ENCODE measurements around the gene ZNF491.
A peak's percentile ranks its signal among the peaks of the same experiment; 100 is the strongest.

ZNF491 gene

DNA sequence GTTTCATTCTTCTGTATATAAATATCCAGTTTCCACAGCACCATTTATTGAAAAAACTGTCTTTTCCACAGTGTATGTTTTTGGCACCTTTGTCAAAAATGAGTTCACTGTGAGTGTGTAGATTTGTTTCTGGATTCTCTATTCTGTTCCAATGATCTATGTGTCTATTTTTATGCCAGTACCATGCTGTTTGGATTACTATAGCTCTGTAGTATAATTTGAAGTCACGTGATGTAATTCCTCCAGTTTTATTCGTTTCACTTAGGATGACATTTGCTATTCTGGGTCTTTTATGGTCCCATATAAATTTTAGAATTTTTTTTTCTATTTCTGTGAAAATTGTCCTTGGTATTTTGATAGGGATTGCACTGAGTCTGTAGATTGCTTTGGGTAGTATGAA lies 48.6 kb upstream of the ZNF491 start:
- Histone ChIP-seq H3K9me3 (ENCODE audit: control insufficient read depth, insufficient read depth, low read depth, low read length) (no peaks in the 10 kb centered on the region), H3K4me3 (ENCODE audit: low read depth, low read length) (no peak overlapping the region), H3K27ac (ENCODE audit: extremely low read depth, low read depth, low read length) (no peak overlapping the region), H3K36me3 (ENCODE audit: control insufficient read depth in 2 of 2, insufficient read depth in 1 of 2, low read length in 2 of 2) (no peaks in the 10 kb centered on the region), H3K4me1 (ENCODE audit: control insufficient read depth, insufficient read depth, low read length) (no peaks in the 10 kb centered on the region)
- ChIA-PET POLR2A (interaction anchor here (0.6 kb wide), 1 partner anchor 301 kb away, joined by 4 read pairs; no protein-coding TSS in a partner anchor), CTCF (no interaction called here)
- TF ChIP-seq ZNF133 (tag by site-specific recombination; IDR thresholded peaks at IDR 0.05) (no peak), ZNF16 (tag by site-specific recombination; IDR thresholded peaks at IDR 0.05; ENCODE audit: low read depth) (no peak), ZNF202 (tag by site-specific recombination; IDR thresholded peaks at IDR 0.05; ENCODE audit: borderline replicate concordance) (no peak), ZNF596 (tag by site-specific recombination; IDR thresholded peaks at IDR 0.05) (no peak), ZNF501 (tag by site-specific recombination; IDR thresholded peaks at IDR 0.05) (no peak), ZNF2 (tag by site-specific recombination; IDR thresholded peaks at IDR 0.05) (no peak), ZNF391 (tag by site-specific recombination; IDR thresholded peaks at IDR 0.05; ENCODE audit: borderline replicate concordance, low read depth) (no peak), ZNF530 (tag by site-specific recombination; IDR thresholded peaks at IDR 0.05; ENCODE audit: low read depth) (no peak), SP7 (tag by site-specific recombination; IDR thresholded peaks at IDR 0.05) (no peak), SETDB1 (IDR thresholded peaks at IDR 0.05; ENCODE audit: insufficient read length, low read length) (peak; percentile 26)
- TF ChIP-seq, protein P1, sequence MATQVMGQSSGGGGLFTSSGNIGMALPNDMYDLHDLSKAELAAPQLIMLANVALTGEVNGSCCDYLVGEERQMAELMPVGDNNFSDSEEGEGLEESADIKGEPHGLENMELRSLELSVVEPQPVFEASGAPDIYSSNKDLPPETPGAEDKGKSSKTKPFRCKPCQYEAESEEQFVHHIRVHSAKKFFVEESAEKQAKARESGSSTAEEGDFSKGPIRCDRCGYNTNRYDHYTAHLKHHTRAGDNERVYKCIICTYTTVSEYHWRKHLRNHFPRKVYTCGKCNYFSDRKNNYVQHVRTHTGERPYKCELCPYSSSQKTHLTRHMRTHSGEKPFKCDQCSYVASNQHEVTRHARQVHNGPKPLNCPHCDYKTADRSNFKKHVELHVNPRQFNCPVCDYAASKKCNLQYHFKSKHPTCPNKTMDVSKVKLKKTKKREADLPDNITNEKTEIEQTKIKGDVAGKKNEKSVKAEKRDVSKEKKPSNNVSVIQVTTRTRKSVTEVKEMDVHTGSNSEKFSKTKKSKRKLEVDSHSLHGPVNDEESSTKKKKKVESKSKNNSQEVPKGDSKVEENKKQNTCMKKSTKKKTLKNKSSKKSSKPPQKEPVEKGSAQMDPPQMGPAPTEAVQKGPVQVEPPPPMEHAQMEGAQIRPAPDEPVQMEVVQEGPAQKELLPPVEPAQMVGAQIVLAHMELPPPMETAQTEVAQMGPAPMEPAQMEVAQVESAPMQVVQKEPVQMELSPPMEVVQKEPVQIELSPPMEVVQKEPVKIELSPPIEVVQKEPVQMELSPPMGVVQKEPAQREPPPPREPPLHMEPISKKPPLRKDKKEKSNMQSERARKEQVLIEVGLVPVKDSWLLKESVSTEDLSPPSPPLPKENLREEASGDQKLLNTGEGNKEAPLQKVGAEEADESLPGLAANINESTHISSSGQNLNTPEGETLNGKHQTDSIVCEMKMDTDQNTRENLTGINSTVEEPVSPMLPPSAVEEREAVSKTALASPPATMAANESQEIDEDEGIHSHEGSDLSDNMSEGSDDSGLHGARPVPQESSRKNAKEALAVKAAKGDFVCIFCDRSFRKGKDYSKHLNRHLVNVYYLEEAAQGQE (tag by site-specific recombination; IDR thresholded peaks at IDR 0.05): no peak
- TF ChIP-seq, protein P2, sequence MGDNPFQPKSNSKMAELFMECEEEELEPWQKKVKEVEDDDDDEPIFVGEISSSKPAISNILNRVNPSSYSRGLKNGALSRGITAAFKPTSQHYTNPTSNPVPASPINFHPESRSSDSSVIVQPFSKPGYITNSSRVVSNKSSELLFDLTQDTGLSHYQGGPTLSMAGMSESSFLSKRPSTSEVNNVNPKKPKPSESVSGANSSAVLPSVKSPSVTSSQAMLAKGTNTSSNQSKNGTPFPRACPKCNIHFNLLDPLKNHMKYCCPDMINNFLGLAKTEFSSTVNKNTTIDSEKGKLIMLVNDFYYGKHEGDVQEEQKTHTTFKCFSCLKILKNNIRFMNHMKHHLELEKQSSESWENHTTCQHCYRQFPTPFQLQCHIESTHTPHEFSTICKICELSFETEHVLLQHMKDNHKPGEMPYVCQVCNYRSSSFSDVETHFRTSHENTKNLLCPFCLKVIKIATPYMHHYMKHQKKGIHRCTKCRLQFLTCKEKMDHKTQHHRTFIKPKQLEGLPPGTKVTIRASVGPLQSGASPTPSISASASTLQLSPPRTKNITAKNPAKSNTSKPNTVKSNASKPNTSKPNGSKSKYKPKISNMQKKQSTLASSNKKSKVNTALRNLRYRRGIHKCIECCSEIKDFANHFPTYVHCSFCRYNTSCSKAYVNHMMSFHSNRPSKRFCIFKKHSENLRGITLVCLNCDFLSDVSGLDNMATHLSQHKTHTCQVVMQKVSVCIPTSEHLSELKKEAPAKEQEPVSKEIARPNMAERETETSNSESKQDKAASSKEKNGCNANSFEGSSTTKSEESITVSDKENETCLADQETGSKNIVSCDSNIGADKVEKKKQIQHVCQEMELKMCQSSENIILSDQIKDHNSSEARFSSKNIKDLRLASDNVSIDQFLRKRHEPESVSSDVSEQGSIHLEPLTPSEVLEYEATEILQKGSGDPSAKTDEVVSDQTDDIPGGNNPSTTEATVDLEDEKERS (tag by site-specific recombination; IDR thresholded peaks at IDR 0.05): peak; percentile 38; the same call in 1 of the 2 replicates

DNA sequence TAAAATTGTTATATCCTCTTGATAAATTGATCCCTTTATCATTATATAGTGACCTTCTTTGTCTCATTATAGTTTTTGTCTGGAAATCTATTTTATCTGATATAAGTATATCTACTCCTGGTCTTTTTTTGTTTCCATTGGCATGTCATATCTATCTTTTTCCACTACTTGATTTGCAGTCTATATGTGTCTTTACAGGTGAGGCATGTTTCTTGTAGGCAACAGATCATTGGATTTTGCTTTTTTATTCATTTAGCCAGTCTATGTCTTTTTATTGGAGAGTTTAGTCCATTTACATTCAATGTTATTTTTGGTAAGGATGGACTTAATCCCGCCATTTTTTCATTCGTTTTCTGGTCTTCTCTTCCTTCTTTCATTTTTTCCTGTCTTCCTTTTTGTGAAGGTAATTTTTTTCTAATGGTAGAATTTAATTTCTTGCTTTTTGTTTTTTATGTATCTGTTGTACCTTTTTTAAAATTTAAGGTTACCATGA lies 46.0 kb upstream of the ZNF491 start:
- TF ChIP-seq SETDB1 (IDR thresholded peaks at IDR 0.05; ENCODE audit: insufficient read length, low read length) (peak; percentile 93), ZNF146 (tag by site-specific recombination; IDR thresholded peaks at IDR 0.05) (no peak)
- Histone ChIP-seq H3K4me1 (ENCODE audit: control insufficient read depth, insufficient read depth, low read length) (no peaks in the 10 kb centered on the region), H3K9me3 (ENCODE audit: control insufficient read depth, insufficient read depth, low read depth, low read length) (no peaks in the 10 kb centered on the region), H3K4me3 (ENCODE audit: low read depth, low read length) (no peak overlapping the region), H3K27ac (ENCODE audit: extremely low read depth, low read depth, low read length) (no peak overlapping the region), H3K36me3 (ENCODE audit: control insufficient read depth in 2 of 2, insufficient read depth in 1 of 2, low read length in 2 of 2) (no peaks in the 10 kb centered on the region)
- POLR2A ChIA-PET: no interaction called here
- CTCF ChIA-PET: interaction anchor here (0.6 kb wide), 1 partner anchor 1009 kb away, joined by 3 read pairs; no protein-coding TSS in a partner anchor

DNA sequence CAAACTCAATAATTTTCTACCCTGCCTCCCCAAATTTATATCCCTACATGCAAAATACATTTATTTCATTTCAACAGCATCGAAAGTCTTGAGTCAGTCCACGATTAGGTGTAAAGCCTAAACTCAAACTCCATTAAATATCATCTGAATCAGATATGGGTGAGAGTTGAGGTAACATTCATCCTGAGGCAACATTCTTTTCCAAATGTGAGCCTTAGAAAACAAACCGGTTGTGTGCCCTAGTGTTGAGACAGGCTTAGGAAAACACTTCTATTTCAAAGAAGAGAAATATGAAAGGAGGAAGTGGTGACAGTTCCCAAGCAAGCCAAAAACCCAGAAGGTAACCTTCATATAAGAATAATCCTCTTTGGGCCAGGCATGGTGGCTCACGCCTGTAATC lies 43.7 kb upstream of the ZNF491 start:
- TF ChIP-seq HOXC10 (CRISPR knock-in tag; IDR thresholded peaks at IDR 0.05) (no peak), ZNF626 (tag by site-specific recombination; IDR thresholded peaks at IDR 0.05) (no peak), ZIC2 (tag by site-specific recombination; IDR thresholded peaks at IDR 0.05) (no peak)
- TF ChIP-seq, protein P3, sequence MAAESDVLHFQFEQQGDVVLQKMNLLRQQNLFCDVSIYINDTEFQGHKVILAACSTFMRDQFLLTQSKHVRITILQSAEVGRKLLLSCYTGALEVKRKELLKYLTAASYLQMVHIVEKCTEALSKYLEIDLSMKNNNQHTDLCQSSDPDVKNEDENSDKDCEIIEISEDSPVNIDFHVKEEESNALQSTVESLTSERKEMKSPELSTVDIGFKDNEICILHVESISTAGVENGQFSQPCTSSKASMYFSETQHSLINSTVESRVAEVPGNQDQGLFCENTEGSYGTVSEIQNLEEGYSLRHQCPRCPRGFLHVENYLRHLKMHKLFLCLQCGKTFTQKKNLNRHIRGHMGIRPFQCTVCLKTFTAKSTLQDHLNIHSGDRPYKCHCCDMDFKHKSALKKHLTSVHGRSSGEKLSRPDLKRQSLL (tag by site-specific recombination; IDR thresholded peaks at IDR 0.05): no peak
- TF ChIP-seq, protein P2 (tag by site-specific recombination; IDR thresholded peaks at IDR 0.05): no peak
- Histone ChIP-seq H3K36me3 (ENCODE audit: control insufficient read depth in 2 of 2, insufficient read depth in 1 of 2, low read length in 2 of 2) (no peaks in the 10 kb centered on the region), H3K4me1 (ENCODE audit: control insufficient read depth, insufficient read depth, low read length) (no peaks in the 10 kb centered on the region), H3K27ac (ENCODE audit: extremely low read depth, low read depth, low read length) (no peak overlapping the region), H3K4me3 (ENCODE audit: low read depth, low read length) (no peak overlapping the region), H3K9me3 (ENCODE audit: control insufficient read depth, insufficient read depth, low read depth, low read length) (no peaks in the 10 kb centered on the region)
- POLR2A ChIA-PET: no interaction called here
- CTCF ChIA-PET: no interaction called here
